ENCODE measurements around the gene DRG2. TPM values are rescaled to one million over a fixed set of nuclear protein-coding genes. Genes with fewer than 3 reads are reported as not detected.

The DRG2 gene
- total RNA-seq, 4 donors from 2014 or later, result 34.7 to 52.3 (median 37.4) TPM

GRCh38 chr17:18069101-18069500 lies 18.6 kb upstream of the DRG2 start:
- in situ Hi-C loops (cut with MboI; ENCODE audit: low sequenced_read_pairs in 4 of 4) (no loop called here), intact Hi-C loops (cut with DNase I; ENCODE audit: low total_unique reads) (no loop called here)
- H3K4me1 ChIP-seq, result peaks cover 5 to 18% of the 10 kb centered on the region in 2 donors
- peaks cover 0 to 20% of the 10 kb centered on the region in 2 donors for H3K36me3 ChIP-seq
- H3K4me3 ChIP-seq, result no peak overlapping the region
- no peaks in the 10 kb centered on the region for H3K9me3 ChIP-seq
- H3K27ac ChIP-seq, result no peak overlapping the region
- DNase-seq (no peak), ATAC-seq (no peak)
- no peaks in the 10 kb centered on the region for H3K27me3 ChIP-seq
- TF ChIP-seq, protein P1, sequence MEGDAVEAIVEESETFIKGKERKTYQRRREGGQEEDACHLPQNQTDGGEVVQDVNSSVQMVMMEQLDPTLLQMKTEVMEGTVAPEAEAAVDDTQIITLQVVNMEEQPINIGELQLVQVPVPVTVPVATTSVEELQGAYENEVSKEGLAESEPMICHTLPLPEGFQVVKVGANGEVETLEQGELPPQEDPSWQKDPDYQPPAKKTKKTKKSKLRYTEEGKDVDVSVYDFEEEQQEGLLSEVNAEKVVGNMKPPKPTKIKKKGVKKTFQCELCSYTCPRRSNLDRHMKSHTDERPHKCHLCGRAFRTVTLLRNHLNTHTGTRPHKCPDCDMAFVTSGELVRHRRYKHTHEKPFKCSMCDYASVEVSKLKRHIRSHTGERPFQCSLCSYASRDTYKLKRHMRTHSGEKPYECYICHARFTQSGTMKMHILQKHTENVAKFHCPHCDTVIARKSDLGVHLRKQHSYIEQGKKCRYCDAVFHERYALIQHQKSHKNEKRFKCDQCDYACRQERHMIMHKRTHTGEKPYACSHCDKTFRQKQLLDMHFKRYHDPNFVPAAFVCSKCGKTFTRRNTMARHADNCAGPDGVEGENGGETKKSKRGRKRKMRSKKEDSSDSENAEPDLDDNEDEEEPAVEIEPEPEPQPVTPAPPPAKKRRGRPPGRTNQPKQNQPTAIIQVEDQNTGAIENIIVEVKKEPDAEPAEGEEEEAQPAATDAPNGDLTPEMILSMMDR (IDR thresholded peaks at IDR 0.05 in 4 of 5, conservative IDR thresholded peaks at IDR 0.05 in 1 of 5), result no peak
- TF ChIP-seq POLR2A (IDR thresholded peaks at IDR 0.05), result no peak

- no peak for DNase-seq
- TF ChIP-seq, protein P1 (IDR thresholded peaks at IDR 0.05 in 4 of 5, conservative IDR thresholded peaks at IDR 0.05 in 1 of 5), result no peak
- TF ChIP-seq POLR2A (IDR thresholded peaks at IDR 0.05), result no peak
- no peak overlapping the region for H3K4me3 ChIP-seq
- ATAC-seq, result no peak
- no peaks in the 10 kb centered on the region for H3K27me3 ChIP-seq
- H3K4me1 ChIP-seq, result peaks cover 0 to 9% of the 10 kb centered on the region in 2 donors
- no peaks in the 10 kb centered on the region for H3K9me3 ChIP-seq
- peaks cover 0 to 9% of the 10 kb centered on the region in 2 donors for H3K36me3 ChIP-seq
- no peak overlapping the region for H3K27ac ChIP-seq
- intact Hi-C loops (cut with DNase I; ENCODE audit: low total_unique reads) (no loop called here), in situ Hi-C loops (cut with MboI; ENCODE audit: low sequenced_read_pairs in 4 of 4) (no loop called here)
Measured at GRCh38 chr17:18070861-18071340, 16.8 kb upstream of the DRG2 start.

GRCh38 chr17:18071751-18072150 lies 16.0 kb upstream of the DRG2 start:
- H3K27me3 ChIP-seq, result no peaks in the 10 kb centered on the region
- ATAC-seq (no peak), DNase-seq (no peak)
- intact Hi-C loops (cut with DNase I; ENCODE audit: low total_unique reads) (no loop called here), in situ Hi-C loops (cut with MboI; ENCODE audit: low sequenced_read_pairs in 4 of 4) (no loop called here)
- H3K9me3 ChIP-seq, result no peaks in the 10 kb centered on the region
- TF ChIP-seq POLR2A (IDR thresholded peaks at IDR 0.05), result no peak
- TF ChIP-seq, protein P1 (IDR thresholded peaks at IDR 0.05 in 4 of 5, conservative IDR thresholded peaks at IDR 0.05 in 1 of 5), result no peak
- peaks cover 0 to 9% of the 10 kb centered on the region in 2 donors for H3K4me1 ChIP-seq
- no peak overlapping the region for H3K4me3 ChIP-seq
- H3K27ac ChIP-seq, result no peak overlapping the region
- peaks cover 0 to 6% of the 10 kb centered on the region in 2 donors for H3K36me3 ChIP-seq

DNA sequence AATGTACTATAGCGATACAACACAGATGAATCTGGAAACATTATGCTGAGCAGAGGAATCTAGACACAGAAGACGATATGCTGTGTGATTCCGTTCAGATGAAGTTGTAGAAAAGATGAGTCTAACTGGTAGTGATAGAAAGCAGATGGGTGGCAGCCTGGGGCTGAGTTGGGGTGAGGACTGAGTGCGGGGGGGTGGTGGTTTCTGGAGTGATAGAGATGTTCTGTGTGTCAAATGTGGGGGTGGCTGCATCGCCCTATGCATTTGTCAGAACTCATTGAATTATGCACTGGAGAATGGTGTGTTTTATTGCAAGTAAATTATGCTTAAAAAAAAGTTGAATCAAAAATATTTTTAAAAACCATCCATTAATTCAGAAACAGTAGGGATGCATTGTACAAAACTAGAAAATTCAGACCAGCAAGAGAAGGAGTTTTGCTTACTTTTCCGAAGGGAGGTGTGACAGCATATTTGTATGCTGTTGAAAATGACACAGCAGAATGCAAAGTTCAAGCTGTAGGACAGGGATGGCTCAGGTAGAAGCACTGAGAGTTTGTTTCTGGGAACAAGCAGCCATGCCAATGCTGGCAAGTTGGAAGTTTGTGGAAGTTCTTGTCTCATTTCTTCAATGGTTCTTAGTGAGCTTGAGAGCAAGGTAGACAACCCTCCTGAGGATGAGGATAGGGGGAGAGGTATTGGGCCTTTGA lies 13.0 kb upstream of the DRG2 start:
- Histone ChIP-seq H3K9me3 (no peaks in the 10 kb centered on the region), H3K4me3 (no peak overlapping the region), H3K27me3 (no peaks in the 10 kb centered on the region), H3K36me3 (no peaks in the 10 kb centered on the region), H3K27ac (no peak overlapping the region), H3K4me1 (peaks cover 0 to 9% of the 10 kb centered on the region in 2 donors)
- intact Hi-C loops (cut with DNase I; ENCODE audit: low total_unique reads) (no loop called here), in situ Hi-C loops (cut with MboI; ENCODE audit: low sequenced_read_pairs in 4 of 4) (no loop called here)
- ATAC-seq (no peak), DNase-seq (no peak)
- TF ChIP-seq, protein P1 (IDR thresholded peaks at IDR 0.05 in 4 of 5, conservative IDR thresholded peaks at IDR 0.05 in 1 of 5), result no peak
- TF ChIP-seq POLR2A (IDR thresholded peaks at IDR 0.05), result no peak

All from gastrocnemius medialis (tissue), 4 donors.